Dedifferentiated amniotic fluid mesenchymal stem cell (primary cell): ENCODE measurements around the gene STC2.
A peak's percentile ranks its signal among the peaks of the same experiment; 100 is the strongest.
"Not testable (repeated sequence)": the region's sequence is repeated elsewhere in the genome, so short reads cannot be mapped to it uniquely, and the experiment has no call there.

ENCODE experiments used
- DNase-seq: peaks from one replicate; pipeline ENCODE4 v3.0.0-alpha.2; 2016; ENCODE audit errors: extremely low spot score

Gene STC2

GRCh38 chr5:173294673-173295320 is 33.4 kb downstream of the STC2 start:
- no peak for DNase-seq

- peak; percentile 91 for DNase-seq
These were observed 34.2 kb downstream of the STC2 start for GRCh38 chr5:173293817-173294672.

GRCh38 chr5:173291722-173292658 is 36.2 kb downstream of the STC2 start:
- DNase-seq: no peak

GRCh38 chr5:173290477-173291131 is 37.6 kb downstream of the STC2 start:
- no peak for DNase-seq

- DNase-seq: no peak
These were observed 38.8 kb downstream of the STC2 start for GRCh38 chr5:173289372-173289771.

- DNase-seq: no peak
These were observed 39.6 kb downstream of the STC2 start for GRCh38 chr5:173288632-173289031.

GRCh38 chr5:173287086-173287485 is 41.1 kb downstream of the STC2 start:
- DNase-seq: no peak

GRCh38 chr5:173284343-173284958 is 43.8 kb downstream of the STC2 start:
- DNase-seq: not testable (repeated sequence)

GRCh38 chr5:173283318-173284288 is 44.6 kb downstream of the STC2 start:
- DNase-seq: peak; percentile 18

- no peak for DNase-seq
These were observed 45.3 kb downstream of the STC2 start for GRCh38 chr5:173282916-173283315.

- DNase-seq: no peak
These were observed 46.3 kb downstream of the STC2 start for GRCh38 chr5:173281910-173282309.

- no peak for DNase-seq
These were observed 49.0 kb downstream of the STC2 start for GRCh38 chr5:173279166-173279565.

- DNase-seq: no peak
These were observed 49.6 kb downstream of the STC2 start for GRCh38 chr5:173278641-173279040.

- no peak for DNase-seq
These were observed 50.0 kb downstream of the STC2 start for GRCh38 chr5:173278172-173278571.

GRCh38 chr5:173274771-173275170 is 53.4 kb downstream of the STC2 start:
- no peak for DNase-seq

GRCh38 chr5:173271419-173271818 is 56.8 kb downstream of the STC2 start:
- no peak for DNase-seq

- no peak for DNase-seq
These were observed 59.3 kb downstream of the STC2 start for GRCh38 chr5:173268750-173269432.

GRCh38 chr5:173265433-173265832 is 62.8 kb downstream of the STC2 start:
- no peak for DNase-seq
